ENCODE results near the gene KLLN.
"Not testable (repeated sequence)": the region's sequence is repeated elsewhere in the genome, so short reads cannot be mapped to it uniquely, and the experiment has no call there.

Gene KLLN, protein sequence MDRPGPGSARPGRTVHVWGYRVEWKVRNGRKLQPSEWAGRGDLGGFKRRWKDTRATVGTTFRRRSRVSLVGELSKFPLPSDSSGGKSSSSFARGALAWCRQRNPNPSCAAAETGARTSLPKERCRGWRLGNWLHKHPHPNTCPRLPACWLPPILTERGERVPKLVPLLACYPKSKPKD

DNA sequence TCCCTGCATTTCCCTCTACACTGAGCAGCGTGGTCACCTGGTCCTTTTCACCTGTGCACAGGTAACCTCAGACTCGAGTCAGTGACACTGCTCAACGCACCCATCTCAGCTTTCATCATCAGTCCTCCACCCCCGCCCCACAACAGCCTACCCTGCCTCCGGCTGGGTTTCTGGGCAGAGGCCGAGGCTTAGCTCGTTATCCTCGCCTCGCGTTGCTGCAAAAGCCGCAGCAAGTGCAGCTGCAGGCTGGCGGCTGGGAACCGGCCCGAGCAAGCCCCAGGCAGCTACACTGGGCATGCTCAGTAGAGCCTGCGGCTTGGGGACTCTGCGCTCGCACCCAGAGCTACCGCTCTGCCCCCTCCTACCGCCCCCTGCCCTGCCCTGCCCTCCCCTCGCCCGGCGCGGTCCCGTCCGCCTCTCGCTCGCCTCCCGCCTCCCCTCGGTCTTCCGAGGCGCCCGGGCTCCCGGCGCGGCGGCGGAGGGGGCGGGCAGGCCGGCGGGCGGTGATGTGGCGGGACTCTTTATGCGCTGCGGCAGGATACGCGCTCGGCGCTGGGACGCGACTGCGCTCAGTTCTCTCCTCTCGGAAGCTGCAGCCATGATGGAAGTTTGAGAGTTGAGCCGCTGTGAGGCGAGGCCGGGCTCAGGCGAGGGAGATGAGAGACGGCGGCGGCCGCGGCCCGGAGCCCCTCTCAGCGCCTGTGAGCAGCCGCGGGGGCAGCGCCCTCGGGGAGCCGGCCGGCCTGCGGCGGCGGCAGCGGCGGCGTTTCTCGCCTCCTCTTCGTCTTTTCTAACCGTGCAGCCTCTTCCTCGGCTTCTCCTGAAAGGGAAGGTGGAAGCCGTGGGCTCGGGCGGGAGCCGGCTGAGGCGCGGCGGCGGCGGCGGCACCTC, at the start of gene KLLN, which contains the start of gene PTEN:
Gene KLLN, minus strand, starts transcription at position 481 of the 891 bp plus-strand sequence. CDS start 1,046 bp downstream, outside the sequence.
Gene PTEN, plus strand, starts transcription at position 573 of the 891 bp plus-strand sequence. CDS start 845 bp downstream, outside the sequence.
- peak; percentile 91 for DNase-seq

DNA sequence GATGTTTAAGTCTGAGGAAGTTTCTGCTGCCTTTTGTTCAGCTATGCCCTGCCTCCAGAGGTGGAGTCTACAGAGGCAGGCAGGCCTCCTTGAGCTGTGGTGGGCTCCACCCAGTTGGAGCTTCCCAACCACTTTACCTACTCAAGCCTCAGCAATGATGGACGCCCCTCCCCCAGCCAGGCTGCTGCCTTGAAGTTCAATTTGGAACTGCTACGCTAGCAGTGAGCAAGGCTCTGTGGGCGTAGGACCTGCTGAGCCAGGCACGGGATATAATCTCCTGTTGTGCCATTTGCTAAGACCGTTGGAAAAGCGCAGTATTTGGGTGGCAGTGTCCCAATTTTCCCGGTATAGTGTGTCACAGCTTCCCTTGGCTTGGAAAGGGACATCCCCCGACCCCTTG, 40.1 kb upstream of the KLLN start:
- DNase-seq = not testable (repeated sequence)

DNA sequence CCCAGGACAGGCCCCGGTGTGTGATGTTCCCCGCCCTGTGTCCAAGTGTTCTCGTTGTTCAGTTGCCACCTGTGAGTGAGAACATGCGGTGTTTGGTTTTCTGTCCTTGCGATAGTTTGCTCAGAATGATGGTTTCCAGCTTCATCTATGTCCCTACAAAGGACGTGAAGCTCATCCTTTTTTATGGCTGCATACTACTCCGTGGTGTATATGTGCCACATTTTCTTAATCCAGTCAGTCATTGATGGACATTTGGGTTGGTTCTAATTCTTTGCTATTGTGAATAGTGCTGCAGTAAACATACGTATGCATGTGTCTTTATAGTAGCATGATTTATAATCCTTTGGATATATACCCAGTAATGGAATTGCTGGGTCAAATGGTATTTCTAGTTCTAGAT, 34.6 kb upstream of the KLLN start:
- not testable (repeated sequence) for DNase-seq

DNA sequence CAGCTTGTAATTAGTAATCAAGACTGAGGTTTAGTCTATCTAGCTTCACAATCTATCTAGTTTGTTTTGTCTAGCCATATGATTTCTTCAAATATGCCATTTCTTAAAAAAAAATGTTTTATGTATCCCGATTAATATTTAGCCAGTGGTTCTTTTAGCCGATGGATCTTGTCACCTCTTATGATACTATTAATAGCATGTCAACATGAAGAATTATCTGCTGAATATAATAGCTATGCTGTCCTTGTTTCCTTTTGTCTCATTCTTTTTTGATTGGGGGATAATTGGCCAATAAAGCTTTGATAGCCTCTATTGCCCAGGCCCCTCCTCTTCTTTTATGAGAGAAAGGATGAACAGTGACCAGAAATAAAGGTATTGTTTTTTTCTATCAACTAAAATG, 32.9 kb upstream of the KLLN start:
- DNase-seq = no peak

DNA sequence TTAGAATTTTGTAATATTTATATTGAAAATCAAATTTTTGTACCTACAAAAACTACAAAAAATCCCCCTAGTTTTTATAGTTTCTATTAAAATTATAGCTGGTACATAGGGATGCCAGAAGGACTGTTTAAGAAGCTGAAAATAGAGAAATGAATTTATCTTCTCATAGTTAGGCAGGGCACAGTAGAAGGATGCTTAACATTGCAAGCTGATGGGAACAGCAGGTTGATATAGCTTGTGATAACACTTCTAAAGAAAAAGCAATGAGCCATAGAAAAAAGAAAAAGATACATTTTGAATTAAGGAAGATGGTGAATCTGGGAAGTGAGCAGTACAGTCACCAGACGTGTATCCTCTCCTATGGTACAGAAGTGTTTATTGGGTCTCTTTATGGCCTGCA, 32.1 kb upstream of the KLLN start:
- DNase-seq = no peak

DNA sequence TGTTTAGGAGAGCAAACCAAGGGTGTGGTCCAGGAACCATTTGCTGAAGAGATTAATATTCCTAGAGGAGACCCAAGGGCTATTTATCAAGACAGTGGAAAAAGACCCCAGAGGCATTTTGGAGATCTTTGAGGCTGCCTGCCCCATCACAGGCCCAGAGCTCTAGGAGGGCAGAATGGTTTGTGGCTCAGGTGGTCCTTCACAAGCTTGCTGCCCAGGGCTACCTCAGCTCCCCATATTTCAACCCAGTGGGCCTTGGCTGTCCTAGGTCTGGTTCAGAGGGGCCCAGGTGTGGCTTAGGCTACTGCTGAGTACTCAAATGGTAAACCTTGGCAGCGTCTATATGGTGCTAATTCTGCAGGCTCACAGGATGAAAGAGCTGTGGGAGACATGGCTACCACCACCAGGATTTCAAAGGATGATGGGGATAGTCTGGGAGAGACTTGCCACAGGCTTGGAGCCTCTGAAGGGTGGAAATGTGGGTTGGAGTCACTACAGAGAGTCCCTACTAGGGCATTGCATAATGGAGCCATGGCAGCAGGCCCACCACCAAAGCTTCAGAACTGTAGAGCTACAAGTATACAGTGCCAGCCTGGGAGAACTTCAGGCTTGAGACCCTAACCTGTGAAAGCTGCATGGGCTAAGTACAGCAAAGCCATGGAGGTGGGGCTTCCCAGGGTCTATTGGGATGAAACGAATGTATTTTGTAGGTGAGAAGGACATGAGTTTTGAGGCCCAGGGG, 24.4 kb upstream of the KLLN start:
- no peak for DNase-seq

DNA sequence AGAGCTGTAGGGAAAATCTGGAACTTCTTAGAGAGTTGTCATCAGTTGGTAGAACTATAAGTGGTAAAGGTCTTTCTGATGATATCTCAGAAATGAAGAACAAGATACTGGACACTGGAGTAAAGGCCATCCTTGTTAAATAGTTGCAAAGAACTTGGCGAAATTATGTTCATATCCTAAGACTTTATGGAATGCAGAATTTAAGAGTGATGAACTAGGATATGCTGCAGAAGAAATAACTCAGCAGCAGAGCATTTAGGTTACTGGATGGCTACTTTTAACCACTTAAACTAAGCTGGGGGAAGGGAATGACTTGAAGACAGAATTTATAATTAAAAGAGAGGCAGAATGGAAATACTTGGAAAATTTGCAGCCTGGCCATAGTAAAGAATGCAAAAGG, 23.8 kb upstream of the KLLN start:
- DNase-seq = no peak

DNA sequence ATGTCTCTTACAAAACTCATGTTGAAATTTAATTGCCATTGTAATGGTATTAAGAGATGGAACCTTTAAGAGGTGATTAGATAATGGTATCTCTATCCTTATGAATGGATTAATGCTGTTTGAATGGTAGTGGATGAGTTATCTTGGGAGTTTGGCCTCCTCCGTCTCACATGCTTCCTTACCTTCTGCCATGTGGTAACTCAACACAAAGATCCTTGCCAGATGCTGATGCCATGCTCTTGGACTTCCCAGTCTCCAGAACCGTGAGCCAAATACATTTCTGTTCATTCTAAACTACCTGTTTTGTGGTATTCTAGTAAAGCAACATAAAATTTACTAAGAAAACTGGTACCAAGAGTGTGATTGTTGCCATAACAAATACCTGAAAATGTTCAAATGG, 23.3 kb upstream of the KLLN start:
- DNase-seq = no peak

DNA sequence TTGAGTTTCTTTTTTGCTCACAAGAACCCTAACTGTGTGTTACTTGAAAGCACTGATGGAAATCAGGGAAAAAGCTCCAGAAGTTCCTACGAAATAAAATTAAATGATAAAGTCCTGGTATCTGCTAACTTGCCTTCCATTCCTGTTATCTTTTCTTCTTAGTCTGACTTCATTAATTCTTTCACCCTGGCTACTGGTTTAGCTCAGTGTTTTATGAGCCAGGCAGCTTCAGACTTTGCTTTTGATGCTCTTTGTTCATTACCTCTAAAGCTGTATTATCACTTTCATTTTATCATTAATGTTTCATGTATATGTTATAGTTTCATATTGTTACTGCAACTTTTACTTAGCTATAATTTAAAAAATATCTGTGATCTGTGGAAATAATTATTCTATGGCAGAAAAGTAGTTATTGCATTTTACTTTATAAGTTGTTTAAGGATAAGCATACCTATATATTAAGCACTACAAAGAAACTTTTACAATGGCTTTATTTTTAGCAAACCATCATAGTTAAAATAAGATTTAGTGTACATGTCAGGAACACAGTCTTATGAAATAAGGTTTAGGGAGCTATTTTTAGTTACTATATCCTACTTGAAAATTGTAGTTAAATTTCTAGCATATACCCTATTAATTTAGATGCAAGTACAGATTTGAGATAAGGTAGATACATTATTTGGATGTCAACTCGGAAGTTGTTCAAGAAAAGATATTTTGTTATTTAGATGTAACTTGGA, 19.4 kb upstream of the KLLN start:
- no peak for DNase-seq

DNA sequence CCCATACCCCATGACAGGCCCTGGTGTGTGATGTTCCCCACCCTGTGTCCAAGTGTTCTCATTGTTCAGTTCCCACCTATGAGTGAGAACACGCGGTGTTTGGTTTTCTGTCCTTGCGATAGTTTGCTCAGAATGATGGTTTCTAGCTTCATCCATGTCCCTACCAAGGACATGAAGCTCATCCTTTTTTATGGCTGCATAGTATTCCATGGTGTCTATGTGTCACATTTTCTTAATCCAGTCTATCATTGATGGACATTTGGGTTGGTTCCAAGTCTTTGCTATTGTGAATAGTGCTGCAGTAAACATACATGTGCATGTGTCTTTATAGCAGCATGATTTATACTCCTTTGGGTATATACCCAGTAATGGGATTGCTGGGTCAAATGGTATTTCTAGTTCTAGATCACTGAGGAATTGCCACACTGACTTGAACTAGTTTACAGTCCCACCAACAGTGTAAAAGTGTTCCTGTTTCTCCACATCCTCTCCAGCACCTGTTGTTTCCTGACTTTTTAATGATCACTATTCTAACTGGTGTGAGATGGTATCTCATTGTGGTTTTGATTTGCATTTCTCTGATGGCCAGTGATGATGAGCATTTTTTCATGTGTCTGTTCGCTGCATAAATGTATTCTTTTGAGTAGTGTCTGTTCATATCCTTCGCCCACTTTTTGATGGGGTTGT, 18.2 kb upstream of the KLLN start:
- DNase-seq = not testable (repeated sequence)

DNA sequence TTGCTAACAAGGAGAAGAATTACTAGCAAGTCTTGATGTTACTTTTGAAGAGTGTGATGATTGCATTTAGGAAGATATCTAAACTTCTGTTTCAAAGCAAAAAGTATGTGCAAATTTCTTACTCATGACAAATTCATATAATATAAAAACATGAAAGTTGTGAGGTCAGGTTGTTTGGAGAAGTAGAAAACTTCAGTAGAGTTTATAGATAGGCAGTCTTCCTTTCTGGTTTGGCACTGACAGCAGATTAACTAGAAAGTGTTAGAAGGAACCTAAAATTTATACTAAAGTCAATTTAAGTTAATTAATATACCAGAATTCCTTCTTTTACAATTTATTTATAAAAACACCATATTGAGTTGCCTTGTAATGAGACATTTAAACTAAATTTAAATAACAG, 17.0 kb upstream of the KLLN start:
- peak; percentile 30 for DNase-seq

DNA sequence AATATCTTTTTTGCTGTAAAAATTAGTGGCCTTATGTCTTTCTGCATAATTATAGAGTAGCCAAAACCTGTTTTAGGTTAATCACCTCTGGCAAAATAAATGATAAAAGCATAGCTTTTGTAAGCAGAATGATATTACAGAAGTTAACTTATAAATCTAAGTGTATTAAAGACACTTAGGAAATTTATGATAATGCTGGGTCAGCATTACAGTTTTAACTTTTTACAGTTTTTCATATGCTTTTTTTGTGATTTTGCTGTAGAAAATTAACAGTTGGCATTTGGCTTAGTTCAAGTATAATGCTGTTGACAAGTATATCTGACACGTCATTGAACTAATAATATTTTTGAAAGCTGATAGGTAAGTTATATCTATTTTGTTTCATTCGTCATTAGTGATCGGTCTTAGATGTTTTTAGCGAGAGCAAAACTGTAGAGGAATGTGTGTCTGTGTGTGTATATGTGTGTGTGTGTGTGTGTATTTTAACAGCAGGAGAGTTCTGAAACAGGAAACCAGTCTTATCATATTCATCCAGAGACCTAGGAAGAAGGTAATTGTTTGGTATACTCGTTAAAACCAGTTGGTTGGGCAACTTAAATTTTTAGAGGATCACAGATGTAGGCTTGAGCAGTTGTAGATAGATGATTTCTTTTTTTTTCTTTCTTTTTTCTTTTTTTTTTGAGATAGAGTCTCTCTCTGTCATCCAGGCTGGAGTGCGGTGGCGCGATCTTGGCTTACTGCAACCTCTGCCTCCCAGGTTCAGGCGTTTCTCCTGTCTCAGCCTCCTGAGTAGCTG, 15.5 kb upstream of the KLLN start:
- DNase-seq = peak; percentile 89

DNA sequence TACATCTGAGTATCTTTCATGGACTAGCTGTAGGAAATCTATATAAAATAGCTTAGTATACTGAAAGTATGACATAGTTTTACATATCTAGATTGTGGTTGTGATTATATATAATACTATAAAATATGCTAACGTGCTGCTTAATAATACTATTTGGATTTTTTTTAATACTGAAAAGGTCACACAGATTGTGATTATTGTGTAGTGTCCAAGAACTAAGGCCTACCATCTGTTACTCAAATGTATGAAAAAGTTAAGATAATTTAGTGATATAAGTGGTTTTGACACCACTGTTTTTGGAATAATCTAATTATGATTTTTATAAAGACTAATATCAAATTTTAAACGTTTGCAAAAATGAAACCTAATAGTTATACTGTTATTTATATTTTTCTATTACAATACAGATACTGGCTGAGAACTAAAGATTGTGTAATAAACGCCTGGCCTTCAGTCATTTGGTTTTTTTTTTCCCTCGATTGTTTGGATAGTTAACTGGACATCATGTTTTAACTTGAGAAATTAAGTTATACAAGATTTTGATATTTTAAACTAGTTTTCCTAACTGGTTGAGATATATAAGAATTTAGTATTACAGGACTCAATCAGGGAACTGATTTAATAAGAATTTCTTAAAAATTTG, 12.7 kb upstream of the KLLN start:
- DNase-seq = no peak

DNA sequence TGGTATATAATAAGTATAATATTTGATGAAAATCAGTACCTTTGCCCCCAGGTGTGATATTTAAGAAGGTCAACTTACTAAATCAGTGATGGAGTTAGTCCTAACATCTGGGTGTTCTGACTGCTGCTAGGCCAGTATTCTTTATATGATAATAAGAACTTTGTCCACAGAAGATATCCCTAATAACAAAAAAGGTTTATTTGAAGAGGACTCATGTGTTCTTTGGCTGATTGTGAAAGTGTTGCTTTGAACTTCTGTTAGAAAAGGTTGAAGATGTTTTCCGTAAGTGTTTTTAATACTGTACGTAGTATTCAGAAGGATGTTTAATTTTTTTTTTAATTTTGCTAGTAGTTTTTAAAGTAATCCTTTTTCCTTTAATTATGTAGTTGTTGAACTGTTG, 10.3 kb upstream of the KLLN start:
- DNase-seq = no peak

DNA sequence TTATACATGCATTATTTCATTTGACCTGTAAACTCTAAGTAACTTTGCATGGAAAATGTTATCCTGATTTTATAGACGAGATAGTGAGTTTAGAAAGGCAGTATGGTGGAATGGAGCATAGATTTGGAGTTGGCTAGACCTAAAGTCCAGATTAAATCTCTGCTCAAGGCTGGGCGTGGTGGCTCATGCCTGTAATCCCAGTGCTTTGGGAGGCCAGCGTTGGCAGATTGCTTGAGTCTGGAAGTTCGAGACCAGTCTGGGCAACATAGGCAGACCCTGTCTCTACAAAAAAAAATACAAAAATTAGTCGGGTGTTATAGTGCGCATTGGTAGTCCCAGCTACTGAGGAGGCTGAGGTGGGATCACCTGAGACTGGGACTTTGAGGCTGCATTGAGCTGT, 9.5 kb upstream of the KLLN start:
- no peak for DNase-seq

DNA sequence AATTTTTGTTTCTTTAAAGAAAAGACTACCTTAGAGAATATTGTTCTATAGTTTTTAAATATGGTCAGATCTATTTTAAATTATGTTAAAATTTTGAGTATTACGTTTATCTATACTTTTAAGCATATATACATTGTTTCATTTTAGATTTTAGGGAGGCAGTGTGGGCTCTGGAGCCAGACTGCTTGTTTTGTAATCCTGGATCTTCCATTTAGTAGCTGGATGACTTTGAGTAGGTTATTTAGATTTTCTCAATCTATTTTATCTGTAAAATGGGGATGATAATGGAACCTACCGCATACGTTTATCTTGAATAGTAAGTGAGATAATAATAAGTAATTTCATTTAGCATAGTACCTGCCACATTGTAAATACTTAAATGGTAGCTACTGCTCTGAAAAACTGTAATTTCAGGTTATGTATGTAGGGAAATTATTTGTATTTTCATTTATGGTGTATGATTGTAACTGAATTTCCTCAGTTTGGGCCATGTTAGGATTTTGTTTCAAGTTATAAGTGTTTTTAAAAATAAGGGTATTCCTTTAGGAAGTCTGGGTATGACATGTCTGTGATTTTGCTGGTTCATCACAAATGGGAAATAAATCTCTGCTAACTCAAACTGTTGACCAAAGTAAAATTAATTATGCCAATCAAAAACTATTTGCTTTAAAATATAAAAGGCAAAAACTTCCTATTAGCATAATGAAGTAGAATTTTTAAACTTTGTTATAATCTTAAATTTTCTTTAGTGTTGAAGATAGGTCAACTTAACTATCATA, 6.6 kb upstream of the KLLN start:
- no peak for DNase-seq

DNA sequence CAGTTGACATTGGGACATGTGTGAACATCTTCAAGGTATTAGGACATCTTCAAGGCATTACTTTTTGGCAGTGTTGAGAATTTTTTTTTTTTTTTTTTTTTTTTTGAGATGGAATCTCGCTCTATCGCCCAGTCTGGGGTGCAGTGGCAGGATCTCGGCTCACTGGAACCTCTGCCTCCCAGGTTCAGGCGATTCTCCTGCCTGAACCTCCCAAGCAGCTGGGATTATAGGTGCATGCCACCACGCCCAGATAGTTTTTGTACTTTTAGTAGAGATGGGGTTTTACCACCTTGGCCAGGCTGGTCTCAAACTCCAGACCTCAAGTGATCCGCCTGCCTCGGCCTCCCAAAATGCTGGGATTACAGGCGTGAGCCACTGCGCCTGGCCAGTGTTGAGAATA, 5.8 kb upstream of the KLLN start:
- not testable (repeated sequence) for DNase-seq

DNA sequence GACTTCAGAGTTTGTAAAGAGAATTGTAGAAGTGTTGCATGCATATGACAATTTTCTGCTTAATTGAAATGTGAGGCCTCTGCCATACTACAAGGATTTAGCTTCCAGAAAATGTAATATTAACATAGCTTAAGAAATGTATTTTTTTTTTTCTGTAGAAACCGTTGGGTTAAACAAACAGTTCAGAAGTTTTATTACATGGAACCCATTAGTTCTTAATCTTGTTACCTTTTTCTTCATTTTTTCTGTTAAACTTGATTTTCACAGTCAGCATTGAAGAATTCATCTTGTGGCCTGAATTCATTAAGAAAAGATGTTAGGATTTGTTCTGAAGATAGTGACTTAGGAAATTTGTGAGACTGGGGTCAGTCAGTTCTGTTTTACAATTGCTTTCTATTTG, 4.9 kb upstream of the KLLN start:
- no peak for DNase-seq

DNA sequence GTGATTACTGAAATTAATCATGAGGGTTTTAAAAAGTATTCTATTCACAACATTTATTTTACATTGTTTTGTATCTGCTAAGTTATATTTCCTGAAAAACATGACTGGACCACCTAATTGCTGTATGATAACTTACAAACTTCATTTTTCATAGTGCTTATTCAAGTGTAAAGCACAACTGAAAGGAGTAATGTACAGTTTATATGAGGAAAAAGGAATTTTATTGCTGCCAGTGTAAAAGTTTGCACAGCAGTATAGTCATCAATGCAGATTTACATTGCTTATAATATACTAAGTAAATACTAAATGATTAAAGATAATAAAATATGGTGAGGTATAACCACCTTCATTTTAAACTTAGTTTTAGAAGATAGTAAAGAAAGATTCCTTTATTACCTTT, 4.1 kb upstream of the KLLN start:
- no peak for DNase-seq

DNA sequence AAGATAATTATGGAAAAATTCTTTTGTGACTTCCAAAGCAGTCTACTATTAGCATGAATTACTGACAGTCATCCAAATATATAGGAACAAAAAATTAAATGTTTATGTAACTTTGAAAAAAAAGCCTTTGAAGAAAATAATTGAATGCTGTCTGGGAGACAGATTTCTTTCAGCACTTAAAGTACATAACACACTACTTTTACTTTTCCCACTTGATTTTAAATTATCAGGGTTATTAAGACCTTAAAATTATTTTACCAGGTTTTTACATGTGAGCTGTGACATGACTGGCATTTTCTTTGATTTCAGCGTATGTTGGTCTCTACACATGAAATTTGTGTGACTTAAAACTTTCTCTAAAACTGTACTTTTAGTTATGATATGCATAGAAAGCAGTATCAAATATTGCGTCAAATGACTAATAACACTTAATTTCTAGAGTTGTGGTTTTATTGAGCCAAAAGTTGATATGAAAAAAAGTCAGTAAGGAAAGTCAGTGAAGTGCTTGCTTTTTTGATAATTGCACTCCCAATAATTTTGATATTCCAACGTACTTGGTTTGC, 3.2 kb upstream of the KLLN start:
- no peak for DNase-seq

All from hematopoietic multipotent progenitor cell treated with erythropoietin and hydrocortisone succinate and interleukin-3 and kit ligand, for 6 days (in vitro differentiated cells).